Karpas-422 (cell line): ENCODE results near the gene TEX19. TPM values are rescaled to one million over a fixed set of nuclear protein-coding genes. Genes with fewer than 3 reads are reported as not detected.

Experiments
- DNase-seq: peaks from one replicate; pipeline ENCODE4 v3.0.0-alpha.2; 2015
- H2AFZ ChIP-seq: fragments of 200-600 bp; sonication (generic); 2 replicates; pipeline ENCODE4 v1.6.1; 2014; ENCODE audit warnings: antibody characterized with exemption, low read length, mixed read lengths
- H3K27ac ChIP-seq: fragments of 200-600 bp; sonication (generic); 2 replicates; pipeline ENCODE4 v1.5.1; 2014; ENCODE audit warnings: mild to moderate bottlenecking, low read length, moderate library complexity
- H3K27me3 ChIP-seq: fragments of 200-600 bp; sonication (generic); 2 replicates; pipeline ENCODE4 v1.6.1; 2014; ENCODE audit warnings: low read length, mixed read lengths
- H3K36me3 ChIP-seq: fragments of 200-600 bp; sonication (generic); 2 replicates; pipeline ENCODE4 v1.6.1; 2014; ENCODE audit warnings: low read length, mixed read lengths; ENCODE audit not compliant: insufficient read depth
- H3K4me1 ChIP-seq: fragments of 200-600 bp; sonication (generic); 2 replicates; pipeline ENCODE4 v1.6.1; 2014; ENCODE audit warnings: mild to moderate bottlenecking, low read length, mixed read lengths
- H3K4me2 ChIP-seq: fragments of 200-600 bp; sonication (generic); 2 replicates; pipeline ENCODE4 v1.6.1; 2014; ENCODE audit warnings: low read length, low read depth, mild to moderate bottlenecking; ENCODE audit not compliant: poor library complexity, severe bottlenecking
- H3K4me3 ChIP-seq: fragments of 200-600 bp; sonication (generic); 2 replicates; pipeline ENCODE4 v1.5.1; 2014; ENCODE audit warnings: mild to moderate bottlenecking, antibody characterized with exemption, low read length, mixed read lengths
- H3K79me2 ChIP-seq: fragments of 200-600 bp; sonication (generic); 2 replicates; pipeline ENCODE4 v1.6.1; 2014; ENCODE audit warnings: mild to moderate bottlenecking, low read length, mixed read lengths
- H3K9ac ChIP-seq: fragments of 200-600 bp; sonication (generic); 2 replicates; pipeline ENCODE4 v1.6.0; 2014; ENCODE audit warnings: low read length
- H3K9me2 ChIP-seq: fragments of 200-600 bp; sonication (generic), shearing (Covaris generic); replicated peaks from 2 replicates; pipeline ENCODE4 v1.6.0; 2014; ENCODE audit warnings: mild to moderate bottlenecking, low read length, moderate library complexity; ENCODE audit not compliant: insufficient read depth
- H3K9me3 ChIP-seq: fragments of 300-700, 200-600 bp; sonication (generic); 2 replicates; pipeline ENCODE4 v1.6.1; 2014; ENCODE audit warnings: low read length, mixed read lengths
- H4K20me1 ChIP-seq: fragments of 200-600 bp; sonication (generic); 2 replicates; pipeline ENCODE4 v1.6.1; 2014; ENCODE audit warnings: mild to moderate bottlenecking, antibody characterized with exemption, low read length, low read depth; ENCODE audit not compliant: insufficient read depth
- total RNA-seq: library from RNA; depleted of rRNA; stranded (reverse); fragments of >200 nt; shearing (Covaris generic); gene quantifications from 2 replicates; pipeline ENCODE4 v1.2.3, GENCODE V29; 2014; ENCODE audit warnings: low replicate concordance

The TEX19 gene
- total RNA-seq, 1 experiment from 2014 or later, result 0.34 TPM

GRCh38 chr17:82325286-82326180 is 33.5 kb upstream of the TEX19 start:
- Histone ChIP-seq H3K27ac (no peak overlapping the region), H3K9me3 (no peaks in the 10 kb centered on the region), H3K27me3 (no peaks in the 10 kb centered on the region), H3K9ac (no peak overlapping the region), H4K20me1 (no peaks in the 10 kb centered on the region), H3K9me2 (no peaks in the 10 kb centered on the region), H3K4me1 (peaks cover 12% of the 10 kb centered on the region), H3K79me2 (no peaks in the 10 kb centered on the region), H3K36me3 (no peaks in the 10 kb centered on the region), H3K4me2 (no peak overlapping the region), H3K4me3 (no peak overlapping the region), H2AFZ (no peak overlapping the region)
- DNase-seq, result no peak

GRCh38 chr17:82327289-82327688 is 31.8 kb upstream of the TEX19 start:
- Histone ChIP-seq H3K4me1 (peaks cover 12% of the 10 kb centered on the region), H3K27me3 (no peaks in the 10 kb centered on the region), H3K27ac (no peak overlapping the region), H3K79me2 (no peaks in the 10 kb centered on the region), H3K9me2 (no peaks in the 10 kb centered on the region), H2AFZ (no peak overlapping the region), H3K36me3 (no peaks in the 10 kb centered on the region), H3K4me2 (no peak overlapping the region), H3K9me3 (no peaks in the 10 kb centered on the region), H3K9ac (no peak overlapping the region), H4K20me1 (no peaks in the 10 kb centered on the region), H3K4me3 (no peak overlapping the region)
- DNase-seq, result no peak

- Histone ChIP-seq H3K27me3 (no peaks in the 10 kb centered on the region), H3K4me2 (no peak overlapping the region), H3K36me3 (no peaks in the 10 kb centered on the region), H3K9me3 (no peaks in the 10 kb centered on the region), H3K4me3 (no peak overlapping the region), H4K20me1 (no peaks in the 10 kb centered on the region), H3K9me2 (no peaks in the 10 kb centered on the region), H3K4me1 (peaks cover 12% of the 10 kb centered on the region), H3K79me2 (no peaks in the 10 kb centered on the region), H2AFZ (no peak overlapping the region), H3K27ac (no peak overlapping the region), H3K9ac (no peak overlapping the region)
- DNase-seq, result no peak
These were observed 31.3 kb upstream of the TEX19 start for GRCh38 chr17:82327757-82328140.

- Histone ChIP-seq H3K36me3 (no peaks in the 10 kb centered on the region), H4K20me1 (no peaks in the 10 kb centered on the region), H3K4me1 (peaks cover 12% of the 10 kb centered on the region), H3K27ac (no peak overlapping the region), H3K4me2 (no peak overlapping the region), H3K4me3 (no peak overlapping the region), H3K9ac (no peak overlapping the region), H3K9me2 (no peaks in the 10 kb centered on the region), H3K79me2 (no peaks in the 10 kb centered on the region), H3K27me3 (no peaks in the 10 kb centered on the region), H3K9me3 (no peaks in the 10 kb centered on the region), H2AFZ (no peak overlapping the region)
- peak; percentile 49 for DNase-seq
These were observed 30.7 kb upstream of the TEX19 start for GRCh38 chr17:82328141-82328993.

GRCh38 chr17:82328994-82329507 is 30.0 kb upstream of the TEX19 start:
- Histone ChIP-seq H2AFZ (no peak overlapping the region), H3K4me2 (no peak overlapping the region), H3K4me3 (no peak overlapping the region), H4K20me1 (no peaks in the 10 kb centered on the region), H3K4me1 (peaks cover 12% of the 10 kb centered on the region), H3K9ac (no peak overlapping the region), H3K36me3 (no peaks in the 10 kb centered on the region), H3K27me3 (no peaks in the 10 kb centered on the region), H3K9me3 (no peaks in the 10 kb centered on the region), H3K9me2 (no peaks in the 10 kb centered on the region), H3K79me2 (no peaks in the 10 kb centered on the region), H3K27ac (no peak overlapping the region)
- DNase-seq, result no peak

GRCh38 chr17:82329683-82330321 is 29.2 kb upstream of the TEX19 start:
- no peaks in the 10 kb centered on the region for H3K27me3 ChIP-seq
- DNase-seq, result no peak
- no peaks in the 10 kb centered on the region for H3K36me3 ChIP-seq
- no peak overlapping the region for H3K4me2 ChIP-seq
- H3K9ac ChIP-seq, result no peak overlapping the region
- H3K79me2 ChIP-seq, result no peaks in the 10 kb centered on the region
- H3K9me3 ChIP-seq, result no peaks in the 10 kb centered on the region
- peaks cover 13% of the 10 kb centered on the region for H3K4me1 ChIP-seq
- H3K4me3 ChIP-seq, result no peak overlapping the region
- no peak overlapping the region for H2AFZ ChIP-seq
- H4K20me1 ChIP-seq, result no peaks in the 10 kb centered on the region
- H3K27ac ChIP-seq, result no peak overlapping the region
- no peaks in the 10 kb centered on the region for H3K9me2 ChIP-seq

- Histone ChIP-seq H3K27me3 (no peaks in the 10 kb centered on the region), H3K9me2 (no peaks in the 10 kb centered on the region), H3K4me1 (peaks cover 13% of the 10 kb centered on the region), H4K20me1 (no peaks in the 10 kb centered on the region), H2AFZ (no peak overlapping the region), H3K4me3 (no peak overlapping the region), H3K4me2 (no peak overlapping the region), H3K9ac (no peak overlapping the region), H3K79me2 (no peaks in the 10 kb centered on the region), H3K9me3 (no peaks in the 10 kb centered on the region), H3K36me3 (no peaks in the 10 kb centered on the region), H3K27ac (no peak overlapping the region)
- DNase-seq, result peak; percentile 69
These were observed 28.5 kb upstream of the TEX19 start for GRCh38 chr17:82330322-82331239.
